GM18519 (cell line): ENCODE measurements around the gene C3orf70.

ENCODE experiments used
- ATAC-seq: cut with Tn5 transposase; IDR thresholded peaks from one replicate; pipeline ENCODE4 v1.9.1; 2021; ENCODE audit warnings: mild to moderate bottlenecking, moderate library complexity; ENCODE audit not compliant: unreplicated experiment, low FRiP score

Gene C3orf70

DNA sequence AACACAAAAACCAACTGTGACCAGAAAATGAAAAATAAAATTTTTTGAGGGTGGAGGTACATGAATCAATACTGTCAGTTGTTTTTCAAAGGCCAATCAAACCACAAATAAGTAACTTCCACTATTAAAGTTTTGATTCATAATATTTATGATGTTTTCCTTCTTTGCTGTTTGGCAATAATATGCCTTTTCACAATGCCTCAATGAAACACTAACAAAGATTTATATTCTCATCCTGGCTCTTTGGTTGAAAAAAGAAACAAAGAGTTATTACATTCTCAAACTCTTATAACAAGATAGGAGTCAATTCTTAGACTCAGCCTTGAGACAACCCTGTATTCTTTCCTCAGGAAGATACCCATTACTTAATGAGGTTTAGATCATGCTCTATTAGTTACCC is 63.1 kb downstream of the C3orf70 start:
- ATAC-seq = no peak

DNA sequence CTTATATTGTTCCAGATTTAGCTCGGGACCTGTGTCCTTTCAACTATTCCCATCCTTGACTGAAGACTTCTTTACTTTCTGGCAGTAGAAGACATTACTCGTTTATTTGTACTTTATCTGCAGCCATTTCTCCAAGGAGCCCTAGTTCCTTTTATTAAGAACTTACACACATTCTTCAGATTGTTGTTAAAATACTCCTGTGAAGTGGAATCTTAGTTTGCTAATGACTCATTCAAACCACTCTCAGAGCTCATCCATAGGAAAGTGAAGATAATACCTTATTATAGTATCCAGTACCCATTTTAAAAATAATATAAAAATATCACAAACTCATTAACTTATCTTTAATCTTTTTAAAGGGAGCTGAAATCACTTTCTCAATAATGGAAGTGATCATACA is 63.5 kb downstream of the C3orf70 start:
- ATAC-seq = no peak

DNA sequence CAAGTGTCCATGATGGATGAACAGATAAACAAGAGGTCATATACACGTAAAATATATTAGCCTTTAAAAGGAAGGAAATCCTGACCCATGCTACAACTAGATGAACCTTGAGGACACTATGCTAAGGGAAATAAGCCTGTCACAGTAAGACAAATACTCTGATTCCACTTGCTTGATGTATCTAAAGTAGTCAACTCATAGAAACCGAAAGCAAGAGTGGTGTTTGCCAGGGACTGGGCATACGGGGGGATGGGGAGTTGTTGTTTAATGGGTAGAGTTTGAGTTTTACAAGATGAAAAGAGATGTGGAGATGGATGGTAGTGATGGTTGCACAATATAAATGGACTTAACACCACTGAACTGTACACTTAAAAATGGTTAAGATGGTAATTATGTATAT is 65.4 kb downstream of the C3orf70 start:
- no peak for ATAC-seq

DNA sequence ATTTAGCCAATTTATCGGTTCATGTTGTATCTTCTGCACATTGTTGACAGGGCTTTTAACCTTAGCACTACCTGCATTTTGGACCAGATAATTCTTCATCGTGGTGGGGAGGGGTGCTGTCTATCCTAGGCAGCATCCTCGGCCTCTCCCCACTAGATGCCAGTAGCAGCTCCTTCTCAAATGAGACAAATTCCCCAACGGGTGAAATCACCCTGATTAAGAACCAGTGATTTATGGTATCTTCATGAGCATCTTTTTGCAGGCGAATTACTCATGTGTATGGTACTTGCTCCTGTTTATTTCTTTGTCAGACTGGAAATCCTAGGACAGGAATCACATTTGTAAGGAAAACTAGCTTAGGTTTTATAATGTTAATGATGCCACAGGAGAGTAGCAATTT is 68.0 kb downstream of the C3orf70 start:
- no peak for ATAC-seq

DNA sequence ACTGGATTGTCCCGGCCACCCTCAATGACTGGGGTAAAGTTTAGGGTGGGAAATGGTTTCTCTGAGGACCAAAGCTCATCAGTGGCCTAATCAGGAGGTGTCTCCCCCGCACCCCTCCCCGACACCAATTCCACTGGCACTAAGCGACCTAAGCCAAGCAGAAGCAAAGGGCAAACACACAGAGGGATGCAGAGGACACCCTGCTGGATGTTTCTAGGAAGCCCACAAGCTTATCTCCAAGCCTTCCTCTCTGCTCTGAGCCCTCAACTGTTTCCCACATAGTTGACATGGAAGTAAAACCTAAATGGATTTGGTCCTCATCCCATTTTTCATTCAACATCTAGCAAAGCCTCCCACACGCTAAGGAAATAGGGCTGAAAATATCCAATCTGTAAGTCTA is 68.5 kb downstream of the C3orf70 start:
- ATAC-seq = no peak

DNA sequence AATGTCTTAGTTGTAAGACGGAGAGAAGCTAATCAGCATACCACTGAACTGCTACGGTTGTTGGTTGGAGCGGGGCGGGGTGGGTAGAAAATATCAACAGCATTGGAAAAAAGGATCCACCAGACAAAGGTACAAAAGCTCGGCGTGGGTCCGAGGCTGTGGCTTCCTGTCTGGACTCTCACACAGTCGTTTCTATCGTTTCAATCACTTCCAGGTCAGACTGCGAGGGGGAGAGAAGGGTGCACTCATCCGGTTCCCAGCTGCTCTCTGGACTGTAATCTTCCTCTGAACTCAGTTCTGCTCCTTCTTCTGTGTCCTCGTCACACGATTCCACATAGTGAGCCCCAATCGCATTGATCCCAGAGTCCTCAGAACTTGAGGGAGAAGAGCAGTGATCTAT is 70.0 kb downstream of the C3orf70 start:
- ATAC-seq = no peak

DNA sequence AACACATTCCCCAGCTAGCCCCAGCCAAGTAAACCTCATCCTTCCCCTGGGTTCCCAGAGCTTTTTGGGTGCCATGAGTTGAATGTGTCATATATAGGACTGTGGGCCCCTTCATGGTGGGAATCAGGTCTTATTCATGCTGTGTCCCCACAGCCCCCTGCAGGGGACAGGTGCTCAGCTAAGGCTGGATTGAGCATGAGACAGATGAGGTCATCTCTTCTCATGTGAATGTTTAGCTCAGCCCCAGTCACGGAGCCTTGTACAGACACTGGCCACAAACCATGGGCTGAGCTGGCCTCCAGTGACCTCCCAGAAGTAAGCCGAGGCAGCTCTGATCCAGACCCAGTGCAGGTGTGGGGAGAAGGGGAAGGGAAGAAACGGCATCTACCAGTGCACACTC is 70.7 kb downstream of the C3orf70 start:
- no peak for ATAC-seq

DNA sequence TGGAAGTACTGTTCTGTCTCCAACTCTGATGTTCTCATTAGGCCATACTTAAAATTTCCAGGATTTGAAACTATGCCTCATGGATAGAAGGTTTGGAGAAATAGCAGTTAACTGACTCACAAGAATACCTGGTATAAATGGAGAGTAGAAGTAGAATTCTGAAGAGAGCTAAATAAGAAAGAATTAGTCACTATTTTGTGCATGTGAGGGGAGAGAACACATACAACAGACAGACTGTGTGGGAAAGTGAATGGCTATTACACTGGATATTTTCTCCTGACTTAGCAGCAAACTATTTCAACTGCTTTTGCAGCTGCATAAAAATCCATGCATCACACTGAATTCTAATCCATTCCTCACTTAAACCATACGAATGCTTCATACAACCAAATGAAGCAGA is 71.3 kb downstream of the C3orf70 start:
- ATAC-seq = no peak

DNA sequence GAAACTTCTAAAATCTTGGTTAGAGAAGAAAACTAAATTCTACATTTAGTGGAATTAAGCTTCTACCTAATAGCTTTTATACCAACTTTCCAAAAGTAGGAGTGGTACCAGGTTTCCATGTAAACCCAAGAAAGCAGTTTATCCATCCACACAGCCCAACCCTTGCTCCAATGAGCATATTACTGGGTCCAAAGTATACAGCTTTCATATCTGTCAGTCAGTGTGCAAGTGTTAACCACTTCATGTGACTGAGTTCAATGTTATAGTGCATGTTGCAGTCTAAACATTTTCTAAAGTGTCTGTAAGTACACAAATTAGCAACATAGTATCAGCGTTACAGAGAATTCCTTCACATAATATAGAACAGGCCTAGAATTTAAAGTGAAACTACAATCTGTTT is 73.2 kb downstream of the C3orf70 start:
- ATAC-seq = no peak

DNA sequence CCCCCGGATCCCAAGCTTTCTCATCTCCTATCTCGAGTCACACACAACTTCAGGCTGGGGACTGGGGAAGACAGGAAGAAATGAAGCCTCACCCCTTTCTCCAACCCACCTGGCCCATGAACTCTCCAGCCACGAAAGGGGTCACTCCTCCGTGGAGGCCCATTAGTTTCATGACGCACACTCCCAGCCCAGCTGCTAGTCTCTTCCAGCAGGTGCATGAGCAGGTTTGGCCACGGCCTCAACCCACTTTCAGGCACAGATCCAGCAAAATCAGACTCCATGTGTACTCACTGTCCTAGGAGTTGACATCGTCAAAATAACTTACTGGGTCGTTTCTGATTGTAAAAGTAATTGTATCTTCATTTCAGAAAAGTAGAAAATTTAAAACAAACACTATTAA is 76.6 kb downstream of the C3orf70 start:
- no peak for ATAC-seq

DNA sequence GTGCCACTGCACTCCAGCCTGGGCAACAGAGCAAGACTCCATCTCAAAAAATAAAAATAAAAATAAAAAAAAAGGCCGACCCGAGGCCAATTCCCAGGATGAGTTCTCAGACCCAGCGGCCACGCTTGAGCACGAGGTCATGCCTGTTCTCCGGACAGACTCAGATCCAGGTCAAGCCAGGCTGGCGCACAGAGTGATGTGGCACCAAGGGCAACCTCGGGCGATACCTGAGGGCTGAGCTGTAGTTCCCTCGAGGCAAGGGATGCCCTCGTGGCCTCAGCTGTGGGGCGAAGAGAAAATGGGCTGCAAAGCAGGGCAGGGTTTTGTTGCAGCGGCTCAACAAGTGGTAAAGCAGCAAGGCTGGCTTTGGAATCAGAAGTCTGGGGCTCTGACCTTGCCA is 77.3 kb downstream of the C3orf70 start:
- no peak for ATAC-seq

DNA sequence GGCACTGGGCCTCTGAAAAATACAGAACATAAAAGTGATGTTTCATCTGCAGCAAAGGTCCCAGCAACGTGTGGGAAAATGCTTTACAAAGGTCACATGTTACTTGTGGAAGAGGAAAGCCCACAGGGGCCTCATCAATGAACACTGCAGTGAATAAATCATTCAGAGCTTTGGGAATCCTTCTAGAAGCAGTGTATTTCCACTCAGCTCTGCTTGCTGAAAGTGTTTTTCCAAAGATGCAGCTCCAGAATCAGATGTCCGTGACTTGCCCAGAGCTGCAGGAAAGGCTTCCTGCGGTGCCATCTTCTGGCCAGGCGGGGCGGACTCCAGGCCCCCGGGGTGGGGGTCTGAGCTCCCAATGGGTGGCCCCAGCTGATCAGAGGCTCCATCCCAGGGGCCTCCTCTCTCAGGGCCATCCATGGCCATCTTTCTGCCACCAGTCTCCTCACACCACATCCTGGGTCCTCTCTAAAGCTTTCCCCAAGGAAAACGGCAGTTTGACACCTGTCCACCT is 81.5 kb downstream of the C3orf70 start:
- no peak for ATAC-seq

DNA sequence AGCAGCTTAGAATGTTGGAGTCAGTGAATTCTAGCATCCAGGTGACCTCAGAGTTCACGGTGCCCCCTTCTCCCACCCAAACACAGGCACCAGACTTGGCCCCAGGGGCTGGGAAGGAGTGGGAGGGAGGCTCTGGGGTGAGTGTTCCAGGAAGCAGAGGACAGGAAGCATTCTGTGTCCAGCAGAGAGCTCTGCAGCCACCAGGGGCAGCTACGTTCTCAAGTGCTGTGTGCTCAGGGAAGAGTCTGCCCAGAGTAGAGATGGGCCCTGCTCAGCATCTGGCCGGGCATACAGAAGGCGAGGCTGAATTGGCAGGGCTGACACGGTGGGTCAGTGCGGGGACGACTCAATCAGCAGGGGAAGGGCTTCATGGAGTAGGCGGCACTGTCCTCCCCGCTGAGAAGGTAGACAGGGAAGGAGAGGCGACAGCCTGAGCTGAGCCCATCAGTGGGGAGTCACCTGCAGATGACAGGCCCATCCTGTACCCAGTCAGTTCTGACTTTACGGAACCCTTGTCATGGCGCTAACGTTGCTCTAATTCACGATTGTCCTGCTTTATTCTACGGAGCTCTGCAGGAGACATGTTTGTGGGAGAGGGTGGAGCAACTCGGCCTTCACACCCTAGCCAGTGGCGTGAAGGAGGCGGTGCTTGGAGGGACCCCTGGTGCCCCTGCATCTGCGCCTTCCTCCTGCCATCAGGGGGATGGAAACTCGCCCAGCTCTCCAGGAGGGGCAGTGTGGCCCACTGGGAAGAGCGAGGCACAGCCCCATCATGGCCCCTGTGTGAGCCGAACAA is 82.2 kb downstream of the C3orf70 start:
- no peak for ATAC-seq

DNA sequence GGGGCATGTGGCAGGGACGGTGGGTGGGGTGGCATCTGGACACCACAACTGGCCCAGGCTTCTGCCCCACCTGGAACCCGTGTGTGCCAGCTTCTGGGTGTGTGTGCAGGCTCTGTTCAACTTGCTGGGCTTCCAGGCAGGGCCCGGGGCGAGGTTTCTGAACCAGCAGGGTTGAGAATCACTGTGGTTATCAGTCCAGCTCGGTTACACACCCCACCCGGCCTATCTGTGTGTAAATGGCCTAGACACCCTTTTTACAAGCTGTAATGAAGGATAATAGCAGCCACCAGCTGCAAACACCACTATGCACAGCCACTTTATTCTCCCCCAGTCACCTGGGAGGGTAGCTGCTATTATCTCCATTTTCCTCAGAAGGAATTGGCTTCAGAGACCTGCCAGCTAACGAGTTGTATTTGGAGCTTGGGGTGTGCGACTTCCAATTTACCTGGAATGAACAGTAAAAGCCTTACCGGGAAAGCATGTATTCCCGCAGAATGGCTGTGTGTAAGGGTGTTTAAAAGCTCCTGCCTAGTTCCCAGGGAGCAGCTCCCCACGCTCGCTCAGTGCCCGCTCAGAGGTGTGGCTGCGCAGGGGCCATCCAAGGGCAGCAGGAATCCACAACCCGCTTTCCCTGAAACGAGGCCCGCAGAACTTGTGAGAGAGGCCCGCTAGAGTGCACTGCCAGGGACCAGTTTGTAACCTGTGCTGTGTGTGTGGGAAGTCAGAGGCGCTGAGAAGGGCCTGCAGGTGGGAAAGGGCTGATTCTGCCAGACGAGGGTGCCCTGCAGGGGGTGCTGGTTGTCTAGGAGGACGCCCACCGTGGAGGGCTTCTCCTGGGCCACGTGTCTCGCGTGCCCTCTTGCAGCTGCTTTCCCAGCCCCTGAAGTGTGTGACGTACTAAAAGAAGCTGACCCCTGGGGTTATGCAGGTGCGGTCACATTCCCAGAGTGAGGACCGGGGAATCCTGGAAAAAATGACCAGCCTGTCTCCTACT is 83.5 kb downstream of the C3orf70 start:
- no peak for ATAC-seq

DNA sequence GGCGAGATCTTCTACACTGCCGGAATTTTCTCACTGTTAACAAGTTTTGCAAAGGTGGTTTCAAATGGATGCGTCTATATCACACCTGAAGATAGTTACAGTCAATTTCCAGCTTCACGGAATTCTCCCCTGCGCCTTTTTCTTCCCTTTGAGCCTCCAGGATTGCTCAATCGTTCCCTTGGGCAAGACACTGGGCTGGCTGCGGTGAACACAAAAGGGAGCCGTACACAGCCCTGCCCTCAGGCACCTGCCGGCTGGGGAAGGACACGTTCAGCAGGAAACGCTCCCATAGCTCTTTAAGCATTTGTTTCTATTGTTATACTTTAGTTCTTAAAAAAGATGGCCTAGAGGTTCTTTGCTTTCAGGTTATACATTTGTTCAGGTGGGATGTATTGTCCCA is 85.7 kb downstream of the C3orf70 start:
- no peak for ATAC-seq

DNA sequence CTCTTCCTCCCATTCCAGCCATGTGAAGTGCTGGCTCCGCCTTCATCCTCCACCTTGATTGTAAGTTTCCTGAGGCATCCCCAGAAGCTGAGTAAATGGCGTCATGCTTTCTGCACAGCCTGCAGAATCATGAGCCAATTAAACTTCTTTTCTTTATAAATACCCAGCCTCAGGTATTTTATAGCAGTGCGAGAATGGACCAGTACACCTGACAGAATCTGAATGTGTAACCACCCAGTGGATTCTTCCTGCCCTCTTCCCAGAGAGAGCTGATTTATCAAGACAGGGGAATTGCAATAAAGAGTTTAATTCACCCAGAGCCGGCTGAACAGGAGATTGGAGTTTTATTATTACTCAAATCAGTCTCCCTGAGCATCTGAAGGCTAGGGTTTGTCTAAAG is 86.6 kb downstream of the C3orf70 start:
- no peak for ATAC-seq

DNA sequence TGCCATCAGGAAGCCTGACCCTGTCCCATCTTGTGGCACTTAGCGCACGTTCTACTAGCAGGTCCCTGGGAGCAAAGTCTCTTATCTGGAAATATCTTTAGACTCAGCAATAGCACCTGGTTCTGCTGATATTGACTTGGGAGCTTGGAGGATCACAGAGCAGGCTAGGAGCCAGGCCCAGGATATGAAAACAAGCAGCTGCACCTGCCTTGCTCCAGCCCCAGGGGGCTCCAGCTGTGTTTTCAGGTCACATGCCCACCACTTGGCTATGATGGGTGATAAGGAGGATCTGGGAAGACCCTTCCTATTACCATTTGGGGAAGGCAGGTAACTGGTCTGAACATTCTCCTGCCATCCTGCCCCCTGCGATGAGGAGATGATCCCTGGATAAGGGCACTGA is 87.8 kb downstream of the C3orf70 start:
- no peak for ATAC-seq

DNA sequence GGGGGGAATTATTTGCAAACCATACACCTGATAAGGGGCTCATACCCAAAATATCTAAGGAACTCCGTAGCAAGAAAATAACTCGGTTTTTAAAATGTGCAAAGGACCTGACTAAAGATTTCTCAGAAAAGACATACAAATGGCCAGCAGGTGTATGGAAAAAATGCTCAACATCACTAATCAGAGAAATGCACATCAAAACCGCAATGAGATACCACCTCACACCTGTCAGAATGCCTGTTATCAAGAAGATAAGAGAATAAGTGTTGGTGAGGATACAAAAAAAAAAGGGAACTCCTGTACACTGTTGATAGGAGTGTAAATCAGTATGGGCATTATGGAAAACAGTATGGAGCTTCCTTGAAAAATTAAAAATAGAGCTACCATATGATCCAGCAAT is 89.4 kb downstream of the C3orf70 start:
- ATAC-seq = no peak

DNA sequence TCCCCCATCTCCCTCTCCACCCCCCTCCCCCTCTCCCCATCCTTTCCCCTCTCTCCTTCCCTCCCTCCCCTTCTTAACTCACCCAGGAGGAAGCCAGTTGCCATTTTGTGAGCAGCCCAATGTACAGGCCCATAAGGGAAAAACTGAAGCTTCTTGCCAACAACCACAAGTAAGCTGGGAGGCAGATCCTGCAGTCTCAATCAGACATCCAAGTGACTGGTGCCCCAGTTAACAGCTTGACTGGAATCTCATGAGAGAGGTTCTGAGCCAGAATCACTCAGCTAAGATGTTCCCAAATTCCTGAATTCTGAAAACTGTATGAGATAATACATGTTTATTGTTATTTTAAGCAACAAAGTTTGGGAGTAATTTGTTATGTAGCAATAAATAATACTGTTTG is 90.7 kb downstream of the C3orf70 start:
- no peak for ATAC-seq

DNA sequence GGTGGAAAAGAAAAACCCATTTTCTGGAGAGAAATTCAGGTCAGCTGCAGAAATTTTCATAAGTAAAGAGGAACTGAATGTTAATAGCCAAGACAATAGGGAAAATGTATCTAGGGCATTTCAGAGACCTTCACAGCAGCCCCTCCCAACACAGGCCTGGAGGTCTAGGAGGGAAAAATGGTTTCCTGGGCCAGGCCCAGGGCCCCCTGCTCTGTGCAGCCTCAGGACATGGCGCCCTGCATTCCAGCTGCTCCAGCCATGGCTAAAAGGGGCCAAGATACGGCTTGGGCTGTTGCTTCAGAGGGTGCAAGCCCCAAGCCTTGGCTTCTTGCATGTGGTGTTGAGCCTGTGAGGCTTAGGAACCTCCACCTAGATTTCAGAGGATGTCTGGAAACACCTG is 92.2 kb downstream of the C3orf70 start:
- ATAC-seq = no peak

DNA sequence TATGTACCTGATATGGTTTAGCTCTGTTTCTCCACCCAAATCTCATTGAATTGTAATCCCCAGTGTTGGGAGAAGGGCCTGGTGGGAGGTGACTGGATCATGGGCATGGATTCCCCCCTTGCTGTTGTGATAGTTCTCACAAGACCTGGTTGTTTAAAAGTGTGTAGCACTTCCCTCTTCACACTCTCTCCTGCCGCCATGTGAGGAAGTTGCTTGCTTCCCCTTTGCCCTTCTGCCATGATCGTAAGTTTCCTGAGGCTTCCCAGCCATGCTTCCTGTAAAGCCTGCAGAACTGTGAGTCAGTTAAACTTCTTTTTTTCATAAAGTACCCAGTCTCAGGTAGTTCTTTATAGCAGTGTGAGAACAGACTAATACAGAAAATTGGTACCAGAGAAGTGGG is 93.1 kb downstream of the C3orf70 start:
- ATAC-seq = no peak
